Spleen (tissue), 11 donors: Measurements from ENCODE around the gene ARHGEF7. TPM values are rescaled to one million over a fixed set of nuclear protein-coding genes. Genes with fewer than 3 reads are reported as not detected.

Source experiments
- DNase-seq: peaks from one replicate; pipeline ENCODE4 v3.0.0-alpha.2; 2020
- H3K27ac ChIP-seq, 8 donors: fragments of 200-600 bp; sonication (generic) in 7 of 8; 1 replicate in 4 of 8; 2 replicates in 4 of 8; pipeline versions ENCODE4 v1.5.0 to v1.8.0; 2016 to 2021; ENCODE audit warnings: inconsistent platforms in 4 of 8, mild to moderate bottlenecking in 4 of 8, moderate library complexity in 1 of 8
- H3K27me3 ChIP-seq, 7 donors: fragments of 200-600 bp; sonication (generic) in 6 of 7; replicated peaks in 1 of 7; 1 replicate in 4 of 7; 2 replicates in 3 of 7; pipeline versions ENCODE4 v1.5.0 to v1.8.0; 2016 to 2021; ENCODE audit warnings: inconsistent platforms in 3 of 7, mild to moderate bottlenecking in 1 of 7
- H3K36me3 ChIP-seq, 6 donors: fragments of 200-600 bp; sonication (generic) in 5 of 6; 1 replicate in 4 of 6; 2 replicates in 2 of 6; pipeline versions ENCODE4 v1.5.0 to v1.8.0; 2016 to 2021; ENCODE audit warnings: inconsistent platforms in 2 of 6
- H3K4me1 ChIP-seq, 6 donors: fragments of 200-600 bp; sonication (generic) in 5 of 6; 1 replicate in 3 of 6; 2 replicates in 3 of 6; pipeline versions ENCODE4 v1.5.0 to v1.8.0; 2016 to 2021; ENCODE audit warnings: inconsistent platforms in 3 of 6
- H3K4me3 ChIP-seq, 8 donors: fragments of 200-600 bp; sonication (generic) in 7 of 8; 1 replicate in 4 of 8; 2 replicates in 4 of 8; pipeline versions ENCODE4 v1.5.0 to v1.8.0; 2016 to 2021; ENCODE audit warnings: inconsistent platforms in 4 of 8, mild to moderate bottlenecking in 4 of 8, moderate library complexity in 2 of 8
- H3K9me3 ChIP-seq, 8 donors: fragments of 200-600 bp; sonication (generic) in 7 of 8; 1 replicate in 4 of 8; 2 replicates in 4 of 8; pipeline versions ENCODE4 v1.5.0 to v1.8.0; 2016 to 2021; ENCODE audit warnings: inconsistent platforms in 4 of 8
- CTCF ChIP-seq, 11 experiments: fragments of 200-600 bp in 7 of 11; fragments of 450-650 bp in 4 of 11; sonication (generic) in 4 of 11; IDR thresholded peaks in 8 of 11; conservative IDR thresholded peaks in 3 of 11; 1 replicate in 7 of 11; 2 replicates in 4 of 11; pipeline versions ENCODE4 v1.4.0 to v1.8.0; 2016 to 2021; ENCODE audit warnings: antibody characterized with exemption in 11 of 11, inconsistent platforms in 4 of 11, mild to moderate bottlenecking in 1 of 11
- POLR2A ChIP-seq, 3 donors: fragments of 450-650 bp; IDR thresholded peaks; one replicate each; pipeline ENCODE4 v1.5.1; 2017; ENCODE audit warnings: antibody characterized with exemption in 3 of 3, mild to moderate bottlenecking in 1 of 3
- POLR2AphosphoS5 ChIP-seq, 3 donors: sonication (generic); formaldehyde crosslinking; IDR thresholded peaks; one replicate each; pipeline ENCODE4 v1.5.1; 2017; ENCODE audit warnings: antibody characterized with exemption in 3 of 3
- WGBS, 5 donors: extraction: QIAGEN DNeasy Blood & Tissue Kit in 3 of 5; methylation state at CpG; one replicate each; pipeline versions ENCODE4 v1.1.5 to v1.1.7; 2013 to 2018; 5-methylcytosine and 5-hydroxymethylcytosine counted together
- intact Hi-C: fragments of 100-400 bp; cut with DNase I; formaldehyde crosslinking; loops from one replicate; pipeline ENCODE4 v1.15.0; 2023; ENCODE audit warnings: low total_unique reads
- polyA plus RNA-seq, 3 donors: library from polyadenylated mRNA; stranded (reverse); fragments of 200-250 nt; gene quantifications; one replicate each; pipeline ENCODE4 v1.2.1, GENCODE V29; 2013
- total RNA-seq, 7 donors: library from RNA; depleted of rRNA in 3 of 7; stranded (reverse); fragments of >200 nt in 3 of 7; fragmentation: NEBNext Ultra II Directional in 4 of 7; extraction: Animal tissue kit (Norgen Biotek cat#: 25700) in 4 of 7; gene quantifications; one replicate each; pipeline versions ENCODE4 v1.1.0 to v1.2.1, GENCODE V29; 2016 to 2021
- donor health status: healthy with polysubstance abuse.
- donor health status: DM: no; HTN: no; CAD: no; lungs with moderate emphysema.
- donor health status: DM: no; HTN: no; CAD: no.
- donor health status: Bipolar disorder and iron deficiency.
- donor health status: healthy.
- donor health status: DM: no; HTN: no; CAD: no.
- donor health status: DM: yes; HTN: yes; CAD: no.

Gene ARHGEF7
- total and polyA plus RNA-seq, 10 donors, result 18.0 to 192 (median 114) TPM

- DNase-seq, result no peak
- Histone ChIP-seq H3K4me3 (no peak overlapping the region), H3K27ac (no peak overlapping the region), H3K4me1 (no peaks in the 10 kb centered on the region), H3K36me3 (no peaks in the 10 kb centered on the region), H3K9me3 (no peaks in the 10 kb centered on the region), H3K27me3 (peaks cover 0 to 23% (median 0%) of the 10 kb centered on the region in 7 donors)
- TF ChIP-seq CTCF (IDR thresholded peaks at IDR 0.05 in 8 of 11, conservative IDR thresholded peaks at IDR 0.05 in 3 of 11) (no peak), POLR2AphosphoS5 (IDR thresholded peaks at IDR 0.05) (no peak), POLR2A (IDR thresholded peaks at IDR 0.05) (no peak)
- intact Hi-C loops, result no loop called here
Measured at GRCh38 chr13:111126509-111126908, 11.4 kb downstream of the ARHGEF7 start.

GRCh38 chr13:111129465-111130115 lies 14.5 kb downstream of the ARHGEF7 start:
- H3K4me3 ChIP-seq, result no peak overlapping the region
- intact Hi-C loops, result no loop called here
- H3K27me3 ChIP-seq, result peaks cover 0 to 13% (median 0%) of the 10 kb centered on the region in 7 donors
- 69 to 81% (median 73%) methylated on average over 9 of the region's 9 CpGs for WGBS, 5 donors
- H3K9me3 ChIP-seq, result no peaks in the 10 kb centered on the region
- H3K27ac ChIP-seq, result no peak overlapping the region
- DNase-seq, result no peak
- TF ChIP-seq CTCF (IDR thresholded peaks at IDR 0.05 in 8 of 11, conservative IDR thresholded peaks at IDR 0.05 in 3 of 11), result no peak
- TF ChIP-seq POLR2AphosphoS5 (IDR thresholded peaks at IDR 0.05), result no peak
- no peak for TF ChIP-seq POLR2A (IDR thresholded peaks at IDR 0.05)
- no peaks in the 10 kb centered on the region for H3K4me1 ChIP-seq
- H3K36me3 ChIP-seq, result no peaks in the 10 kb centered on the region

GRCh38 chr13:111130116-111130508 lies 15.0 kb downstream of the ARHGEF7 start:
- H3K27me3 ChIP-seq, result peaks cover 0 to 13% (median 0%) of the 10 kb centered on the region in 7 donors
- H3K4me1 ChIP-seq, result no peaks in the 10 kb centered on the region
- H3K27ac ChIP-seq, result no peak overlapping the region
- no peaks in the 10 kb centered on the region for H3K9me3 ChIP-seq
- TF ChIP-seq CTCF (IDR thresholded peaks at IDR 0.05 in 8 of 11, conservative IDR thresholded peaks at IDR 0.05 in 3 of 11) (no peak), POLR2A (IDR thresholded peaks at IDR 0.05) (no peak), POLR2AphosphoS5 (IDR thresholded peaks at IDR 0.05) (no peak)
- DNase-seq, result no peak
- H3K4me3 ChIP-seq, result no peak overlapping the region
- intact Hi-C loops, result no loop called here
- no peaks in the 10 kb centered on the region for H3K36me3 ChIP-seq
- 78 to 93% (median 87%) methylated on average over 5 of the region's 5 CpGs for WGBS, 5 donors

- Histone ChIP-seq H3K27me3 (peaks cover 0 to 5% (median 0%) of the 10 kb centered on the region in 7 donors), H3K4me1 (no peaks in the 10 kb centered on the region), H3K27ac (no peak overlapping the region), H3K36me3 (no peaks in the 10 kb centered on the region), H3K9me3 (no peaks in the 10 kb centered on the region), H3K4me3 (no peak overlapping the region)
- TF ChIP-seq POLR2AphosphoS5 (IDR thresholded peaks at IDR 0.05) (no peak), POLR2A (IDR thresholded peaks at IDR 0.05) (no peak), CTCF (IDR thresholded peaks at IDR 0.05 in 8 of 11, conservative IDR thresholded peaks at IDR 0.05 in 3 of 11) (no peak)
- intact Hi-C loops, result no loop called here
- DNase-seq, result no peak
- WGBS, 5 donors, result 87 to 94% (median 91%) methylated on average over 10 of the region's 10 CpGs
Measured at GRCh38 chr13:111131048-111131447, 15.9 kb downstream of the ARHGEF7 start.
